GM13977 (cell line): ENCODE measurements around the gene NUP62.

Experiments used
- DNase-seq: peaks from one replicate; pipeline ENCODE4 v3.0.0; 2012; ENCODE audit warnings: low spot score
- in situ Hi-C: fragments of 300-500 bp; cut with MboI; formaldehyde crosslinking; loops from one replicate; pipeline ENCODE4 v1.12.0; 2022; ENCODE audit warnings: low sequenced_read_pairs, low pct_unique_long_range_greater_than_20kb, mixed read lengths, inconsistent platforms; ENCODE audit not compliant: unreplicated experiment
- TF ChIP-seq, protein P1 (sequence below): IDR thresholded peaks from 2 replicates; pipeline ENCODE4 v1.5.1; 2012; ENCODE audit warnings: mild to moderate bottlenecking, control low read depth; ENCODE audit not compliant: insufficient read depth; ENCODE audit errors: extremely low read depth, missing control alignments

Gene NUP62

DNA sequence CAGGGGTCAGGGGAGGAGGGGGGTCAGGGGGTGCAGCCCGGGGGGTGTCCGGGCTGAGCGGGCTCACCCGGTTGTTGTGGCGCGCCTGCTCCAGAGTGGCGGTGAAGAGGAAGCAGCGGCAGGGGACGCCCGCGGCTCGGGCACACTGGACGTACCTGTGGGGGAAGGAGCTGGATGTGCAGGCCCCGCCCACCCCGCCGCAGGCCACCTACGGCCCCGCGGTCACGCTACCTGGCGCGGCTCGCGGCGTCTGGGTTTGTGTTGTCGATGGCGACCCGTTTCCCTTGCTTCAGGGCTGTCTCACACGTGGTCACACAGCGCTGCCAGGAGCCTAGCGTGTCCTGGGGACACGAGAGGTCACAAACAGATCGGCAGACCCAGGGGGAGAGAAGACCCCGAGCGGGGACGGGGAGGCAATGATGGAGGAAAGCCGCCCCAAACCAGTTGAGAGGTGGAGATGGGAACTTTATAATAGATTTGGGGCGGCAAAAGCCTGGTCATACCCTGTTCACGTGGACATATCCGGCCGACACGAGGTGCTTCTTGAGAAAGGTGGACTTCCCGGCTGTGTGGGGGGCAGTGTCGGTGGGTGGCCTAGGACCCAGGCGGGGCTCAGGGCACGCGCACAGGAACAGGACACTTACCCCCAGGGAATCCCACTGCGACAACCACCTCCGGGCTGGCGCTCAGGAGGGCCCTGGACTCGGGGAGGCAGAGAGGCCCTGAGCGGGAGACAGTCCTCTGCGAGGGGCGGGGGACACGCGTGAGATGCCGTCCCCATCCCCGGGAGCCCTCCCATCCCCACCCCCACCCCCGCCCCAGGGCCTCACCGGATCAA lies 67.5 kb downstream of the NUP62 start:
- TF ChIP-seq, protein P1, sequence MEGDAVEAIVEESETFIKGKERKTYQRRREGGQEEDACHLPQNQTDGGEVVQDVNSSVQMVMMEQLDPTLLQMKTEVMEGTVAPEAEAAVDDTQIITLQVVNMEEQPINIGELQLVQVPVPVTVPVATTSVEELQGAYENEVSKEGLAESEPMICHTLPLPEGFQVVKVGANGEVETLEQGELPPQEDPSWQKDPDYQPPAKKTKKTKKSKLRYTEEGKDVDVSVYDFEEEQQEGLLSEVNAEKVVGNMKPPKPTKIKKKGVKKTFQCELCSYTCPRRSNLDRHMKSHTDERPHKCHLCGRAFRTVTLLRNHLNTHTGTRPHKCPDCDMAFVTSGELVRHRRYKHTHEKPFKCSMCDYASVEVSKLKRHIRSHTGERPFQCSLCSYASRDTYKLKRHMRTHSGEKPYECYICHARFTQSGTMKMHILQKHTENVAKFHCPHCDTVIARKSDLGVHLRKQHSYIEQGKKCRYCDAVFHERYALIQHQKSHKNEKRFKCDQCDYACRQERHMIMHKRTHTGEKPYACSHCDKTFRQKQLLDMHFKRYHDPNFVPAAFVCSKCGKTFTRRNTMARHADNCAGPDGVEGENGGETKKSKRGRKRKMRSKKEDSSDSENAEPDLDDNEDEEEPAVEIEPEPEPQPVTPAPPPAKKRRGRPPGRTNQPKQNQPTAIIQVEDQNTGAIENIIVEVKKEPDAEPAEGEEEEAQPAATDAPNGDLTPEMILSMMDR = no peak
- in situ Hi-C loops = no loop called here
- no peak for DNase-seq

DNA sequence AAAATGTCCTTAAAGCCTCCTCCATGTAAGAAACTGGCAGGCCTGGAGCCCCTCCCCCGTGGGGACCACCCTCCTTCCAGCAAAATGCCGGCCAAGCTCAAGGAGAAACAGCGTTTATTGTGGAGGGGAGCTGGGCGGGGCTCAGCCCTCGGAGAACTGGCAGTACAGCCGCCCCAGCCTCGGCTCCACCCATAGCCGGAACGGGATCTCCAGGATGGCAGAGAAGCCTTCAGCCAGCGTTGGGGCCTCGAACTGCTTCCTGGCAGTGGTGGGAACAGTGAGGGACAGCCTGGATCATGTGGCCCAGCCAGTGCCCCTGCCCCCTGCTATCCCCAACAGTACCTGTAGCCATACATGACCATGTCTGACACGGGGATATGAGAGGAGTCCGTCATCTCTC lies 68.2 kb downstream of the NUP62 start:
- TF ChIP-seq, protein P1 = no peak
- in situ Hi-C loops = no loop called here

DNA sequence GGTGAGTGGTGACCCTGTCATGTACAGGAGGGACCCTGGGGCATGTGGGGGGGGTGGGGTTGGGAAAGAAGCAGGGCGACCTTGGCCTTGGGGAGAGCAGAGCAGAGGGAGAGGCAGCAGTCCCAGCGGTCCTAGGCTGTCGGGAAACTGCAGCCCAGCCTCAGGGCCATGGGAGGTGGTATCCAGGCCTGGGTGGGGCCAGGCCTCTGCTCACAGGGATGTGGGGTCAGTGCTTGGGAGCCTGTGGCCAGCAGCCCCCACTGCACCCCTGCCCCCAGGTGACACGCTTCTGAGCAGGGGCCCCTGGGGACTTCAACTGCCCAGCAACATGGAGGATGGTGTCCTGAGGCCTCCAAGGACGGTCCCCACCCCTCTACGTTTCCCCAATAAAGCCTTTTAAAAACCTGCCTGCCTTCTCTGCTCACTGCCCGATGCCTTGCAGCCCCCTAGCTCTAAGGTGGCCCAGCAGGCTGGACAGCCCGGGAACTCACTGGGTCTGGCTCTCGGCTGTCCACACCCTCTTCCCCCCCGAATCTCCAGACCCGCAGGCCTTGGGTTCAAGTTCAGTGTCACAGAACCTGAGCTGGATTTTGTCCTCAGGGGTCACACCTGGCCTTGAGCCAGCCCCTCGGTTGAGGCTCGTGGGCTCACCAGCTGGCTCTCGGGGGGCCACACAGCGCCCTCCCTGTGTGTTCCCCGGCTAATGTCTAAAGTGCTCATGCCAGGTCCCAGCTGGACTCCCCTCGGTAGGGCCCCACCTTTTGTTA lies 68.8 kb downstream of the NUP62 start:
- DNase-seq = no peak
- TF ChIP-seq, protein P1 = no peak
- in situ Hi-C loops = no loop called here

More for the DNA sequence above, 68.2 kb downstream of the NUP62 start:
- DNase-seq = no peak

DNA sequence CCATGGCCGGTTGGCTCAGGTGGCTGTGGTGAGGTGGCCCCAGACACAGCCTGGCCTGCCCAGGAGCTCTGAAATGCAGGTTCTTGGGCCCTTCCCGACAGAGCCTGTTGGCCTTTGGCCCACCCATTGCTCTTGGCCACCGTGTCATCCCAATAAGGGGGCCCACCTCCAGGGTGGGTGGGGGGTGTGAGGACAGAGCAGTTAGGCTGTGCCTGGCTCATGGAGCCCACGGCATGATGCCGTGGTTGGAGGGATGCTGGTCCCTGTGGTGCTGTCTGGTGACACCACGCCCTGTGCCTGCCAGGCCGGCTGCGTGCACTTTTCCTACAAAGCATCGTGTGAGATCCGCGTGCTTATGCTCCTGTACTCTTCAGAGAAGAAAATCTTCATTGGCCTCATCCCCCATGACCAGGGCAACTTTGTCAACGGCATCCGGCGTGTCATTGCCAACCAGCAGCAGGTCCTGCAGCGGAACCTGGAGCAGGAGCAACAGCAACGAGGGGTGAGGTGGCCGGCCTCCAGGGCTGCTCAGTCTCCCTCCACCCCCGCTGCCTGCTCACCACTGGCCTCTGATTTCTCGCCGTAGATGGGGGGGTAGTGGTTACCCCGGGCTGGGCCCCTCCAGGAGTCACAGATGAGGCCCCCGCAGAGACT lies 69.5 kb downstream of the NUP62 start:
- in situ Hi-C loops = no loop called here
- TF ChIP-seq, protein P1 = no peak
- no peak for DNase-seq

DNA sequence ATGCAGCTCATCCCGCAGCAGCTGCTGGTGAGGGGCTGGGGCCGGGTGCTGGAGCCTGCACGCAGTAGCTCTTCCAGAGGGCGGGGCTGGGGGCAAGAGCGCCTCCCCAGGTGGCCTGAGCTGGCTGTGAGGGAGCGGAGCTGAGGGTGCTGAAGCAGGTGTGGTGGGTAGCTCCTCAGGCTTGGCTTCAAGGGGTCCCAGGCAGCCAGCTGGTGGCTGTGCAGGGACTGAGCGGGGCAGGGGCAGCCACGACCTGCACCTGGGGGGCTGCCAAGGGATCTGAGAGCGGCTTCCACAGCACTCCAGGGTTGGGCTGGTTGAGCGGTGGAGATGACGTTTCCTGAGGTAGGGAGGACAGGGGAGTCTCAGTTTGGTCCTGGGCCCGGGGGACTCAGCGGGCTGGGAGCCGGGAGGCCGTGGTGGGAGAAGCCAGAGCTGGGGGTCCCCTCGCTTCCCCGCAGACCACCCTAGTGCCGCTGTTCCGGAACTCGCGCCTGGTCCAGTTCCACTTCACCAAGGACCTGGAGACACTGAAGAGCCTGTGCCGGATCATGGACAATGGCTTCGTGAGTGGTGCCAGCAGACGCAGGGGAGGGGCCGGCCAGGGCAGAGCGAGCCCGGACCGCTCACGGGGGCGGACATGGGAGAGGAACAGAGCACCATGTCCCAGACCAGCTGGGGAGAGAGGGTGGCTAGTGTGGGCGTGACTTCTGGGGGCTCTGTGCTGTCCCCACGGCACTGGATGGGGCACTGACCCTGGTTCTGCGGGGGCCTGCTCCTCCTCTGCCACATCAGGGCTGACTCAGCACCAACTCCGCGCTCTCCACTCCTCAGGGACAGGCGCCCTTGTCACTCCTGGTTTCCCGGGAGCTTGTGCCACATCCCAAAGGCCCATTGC lies 71.0 kb downstream of the NUP62 start:
- TF ChIP-seq, protein P1 = no peak
- in situ Hi-C loops = no loop called here
- DNase-seq = no peak

DNA sequence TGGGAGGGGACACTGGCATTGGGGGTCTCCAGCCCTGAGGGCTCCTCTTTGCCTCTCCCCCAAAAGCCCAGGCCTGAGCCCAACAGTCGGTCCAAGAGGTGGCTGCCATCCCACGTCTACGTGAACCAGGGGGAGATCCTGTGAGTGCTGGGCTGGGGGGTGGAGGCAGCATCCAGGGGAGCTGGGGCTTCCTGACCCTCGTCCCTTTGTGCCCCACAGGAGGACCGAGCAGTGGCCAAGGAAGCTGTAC lies 71.5 kb downstream of the NUP62 start:
- TF ChIP-seq, protein P1 = no peak
- DNase-seq = no peak
- in situ Hi-C loops = no loop called here
